Sigmoid colon (tissue), 7 donors: ENCODE data around the gene ACTN4. TPM values are rescaled to one million over a fixed set of nuclear protein-coding genes. Genes with fewer than 3 reads are reported as not detected.

Experiments used
- DNase-seq: peaks from one replicate; pipeline ENCODE4 v3.0.0-alpha.2; 2019
- H3K27ac ChIP-seq, 4 donors: fragments of 200-600 bp; sonication (generic); one replicate each; pipeline ENCODE4 v1.5.1; 2016 to 2019; ENCODE audit warnings: mild to moderate bottlenecking in 1 of 4
- H3K27me3 ChIP-seq, 3 donors: fragments of 200-600 bp; sonication (generic); one replicate each; pipeline ENCODE4 v1.5.1; 2019; ENCODE audit warnings: mild to moderate bottlenecking in 1 of 3
- H3K36me3 ChIP-seq, 4 donors: fragments of 200-600 bp; sonication (generic); one replicate each; pipeline ENCODE4 v1.5.1; 2016 to 2019
- H3K4me1 ChIP-seq, 4 donors: fragments of 200-600 bp; sonication (generic); one replicate each; pipeline ENCODE4 v1.5.1; 2017 to 2019
- H3K4me3 ChIP-seq, 4 donors: fragments of 200-600 bp; sonication (generic); one replicate each; pipeline ENCODE4 v1.5.1; 2017 to 2019; ENCODE audit warnings: mild to moderate bottlenecking in 2 of 4, moderate library complexity in 1 of 4
- H3K9me3 ChIP-seq, 4 donors: fragments of 200-600 bp in 3 of 4; sonication (generic) in 3 of 4; one replicate each; pipeline versions ENCODE4 v1.5.1 to v1.6.1; 2013 to 2019
- CTCF ChIP-seq, 4 experiments: fragments of 450-650 bp in 3 of 4; fragments of 200-600 bp in 1 of 4; IDR thresholded peaks; one replicate each; pipeline ENCODE4 v1.5.1; 2016 to 2019; ENCODE audit warnings: antibody characterized with exemption in 4 of 4, mild to moderate bottlenecking in 3 of 4, moderate library complexity in 2 of 4
- EP300 ChIP-seq, 4 donors: sonication (generic); formaldehyde crosslinking; IDR thresholded peaks; one replicate each; pipeline ENCODE4 v1.6.1; 2017; ENCODE audit warnings: antibody characterized with exemption in 4 of 4
- POLR2A ChIP-seq, 2 donors: fragments of 450-650 bp; IDR thresholded peaks; one replicate each; pipeline ENCODE4 v1.6.1; 2016; ENCODE audit warnings: antibody characterized with exemption in 2 of 2, mild to moderate bottlenecking in 2 of 2, moderate library complexity in 2 of 2
- POLR2AphosphoS5 ChIP-seq, 4 donors: sonication (generic); formaldehyde crosslinking; IDR thresholded peaks; one replicate each; pipeline ENCODE4 v1.6.1; 2017; ENCODE audit warnings: antibody characterized with exemption in 4 of 4
- WGBS, 2 donors: extraction: QIAGEN DNeasy Blood & Tissue Kit; methylation state at CpG; one replicate each; pipeline ENCODE4 v1.1.7; 2013; 5-methylcytosine and 5-hydroxymethylcytosine counted together
- intact Hi-C: fragments of 100-400 bp; cut with DNase I; formaldehyde crosslinking; loops from one replicate; pipeline ENCODE4 v1.15.1; 2023
- polyA plus RNA-seq, 3 donors: library from polyadenylated mRNA; stranded (reverse); fragments of 200-250 nt; gene quantifications; one replicate each; pipeline ENCODE4 v1.2.3, GENCODE V29; 2013
- total RNA-seq, 4 donors: library from RNA; depleted of rRNA; stranded (reverse); fragments of >200 nt; gene quantifications; one replicate each; pipeline ENCODE4 v1.1.0, GENCODE V29; 2016
- donor health status: healthy with polysubstance abuse.
- donor health status: Bipolar disorder and iron deficiency.
- donor health status: healthy.

The ACTN4 gene
- total and polyA plus RNA-seq, 7 donors: 122 to 456 (median 176) TPM

GRCh38 chr19:38697641-38698071 is 50.2 kb downstream of the ACTN4 start:
- Histone ChIP-seq H3K9me3 (no peaks in the 10 kb centered on the region), H3K4me1 (peaks cover 0 to 100% (median 99%) of the 10 kb centered on the region in 4 donors), H3K27me3 (no peaks in the 10 kb centered on the region), H3K4me3 (no peak overlapping the region), H3K36me3 (peaks cover 0 to 26% (median 20%) of the 10 kb centered on the region in 4 donors), H3K27ac (peak overlapping the region; percentile 91 to 97 (median 96))
- intact Hi-C loops: no loop called here
- 65 to 85% methylated on average over 11 of the region's 11 CpGs for WGBS, 2 donors
- no peak for TF ChIP-seq POLR2A (IDR thresholded peaks at IDR 0.05)
- no peak for DNase-seq

GRCh38 chr19:38698225-38699026 is 51.0 kb downstream of the ACTN4 start:
- peak overlapping the region; percentile 91 to 97 (median 96) for H3K27ac ChIP-seq
- peaks cover 0 to 92% (median 91%) of the 10 kb centered on the region in 4 donors for H3K4me1 ChIP-seq

GRCh38 chr19:38699027-38699346 is 51.5 kb downstream of the ACTN4 start:
- no peak overlapping the region for H3K4me3 ChIP-seq
- peaks cover 0 to 38% (median 29%) of the 10 kb centered on the region in 4 donors for H3K36me3 ChIP-seq
- 77 to 90% methylated on average over 7 of the region's 7 CpGs for WGBS, 2 donors
- no peaks in the 10 kb centered on the region for H3K27me3 ChIP-seq
- TF ChIP-seq POLR2A (IDR thresholded peaks at IDR 0.05): no peak
- no peak for TF ChIP-seq CTCF (IDR thresholded peaks at IDR 0.05)
- no peak for TF ChIP-seq EP300 (IDR thresholded peaks at IDR 0.05)
- no peak for TF ChIP-seq POLR2AphosphoS5 (IDR thresholded peaks at IDR 0.05)
- intact Hi-C loops: no loop called here
- H3K27ac ChIP-seq: peak overlapping the region; percentile 91 to 97 (median 96)
- H3K9me3 ChIP-seq: no peaks in the 10 kb centered on the region
- no peak for DNase-seq
- H3K4me1 ChIP-seq: peaks cover 0 to 86% (median 86%) of the 10 kb centered on the region in 4 donors

More at GRCh38 chr19:38698225-38699026, 51.0 kb downstream of the ACTN4 start:
- Histone ChIP-seq H3K27me3 (no peaks in the 10 kb centered on the region), H3K4me3 (no peak overlapping the region), H3K9me3 (no peaks in the 10 kb centered on the region), H3K36me3 (peaks cover 0 to 32% (median 24%) of the 10 kb centered on the region in 4 donors)
- DNase-seq: no peak
- TF ChIP-seq POLR2A (IDR thresholded peaks at IDR 0.05) (no peak), EP300 (IDR thresholded peaks at IDR 0.05) (no peak), CTCF (IDR thresholded peaks at IDR 0.05) (no peak), POLR2AphosphoS5 (IDR thresholded peaks at IDR 0.05) (no peak)
- intact Hi-C loops: no loop called here
- 88 to 89% methylated on average over 22 of the region's 22 CpGs for WGBS, 2 donors

- H3K27ac ChIP-seq: peak overlapping the region; percentile 91 to 97 (median 96)
- no peaks in the 10 kb centered on the region for H3K9me3 ChIP-seq
- intact Hi-C loops: no loop called here
- no peak for DNase-seq
- no peak overlapping the region for H3K4me3 ChIP-seq
- no peaks in the 10 kb centered on the region for H3K27me3 ChIP-seq
- H3K4me1 ChIP-seq: peaks cover 0 to 78% (median 78%) of the 10 kb centered on the region in 4 donors
- H3K36me3 ChIP-seq: peaks cover under 1 to 46% (median 34%) of the 10 kb centered on the region in 4 donors
- TF ChIP-seq EP300 (IDR thresholded peaks at IDR 0.05): no peak
- no peak for TF ChIP-seq POLR2AphosphoS5 (IDR thresholded peaks at IDR 0.05)
- TF ChIP-seq CTCF (IDR thresholded peaks at IDR 0.05): no peak
- no peak for TF ChIP-seq POLR2A (IDR thresholded peaks at IDR 0.05)
- WGBS, 2 donors: 91 to 95% methylated on average over 18 of the region's 18 CpGs
Measured at GRCh38 chr19:38699647-38700349, 52.3 kb downstream of the ACTN4 start.

- Histone ChIP-seq H3K9me3 (no peaks in the 10 kb centered on the region), H3K27me3 (no peaks in the 10 kb centered on the region), H3K4me3 (no peak overlapping the region), H3K4me1 (peaks cover 0 to 78% (median 72%) of the 10 kb centered on the region in 4 donors), H3K27ac (peak overlapping the region; percentile 91 to 97 (median 96)), H3K36me3 (peaks cover 4 to 52% (median 40%) of the 10 kb centered on the region in 4 donors)
- intact Hi-C loops: no loop called here
- WGBS, 2 donors: 85 to 87% methylated on average over 22 of the region's 22 CpGs
- DNase-seq: no peak
- TF ChIP-seq POLR2A (IDR thresholded peaks at IDR 0.05) (no peak), POLR2AphosphoS5 (IDR thresholded peaks at IDR 0.05) (no peak), EP300 (IDR thresholded peaks at IDR 0.05) (no peak), CTCF (IDR thresholded peaks at IDR 0.05) (no peak)
Measured at GRCh38 chr19:38700350-38700901, 53.0 kb downstream of the ACTN4 start.
